ENCODE measurements around the gene MMS19.
"Not testable (repeated sequence)": the region's sequence is repeated elsewhere in the genome, so short reads cannot be mapped to it uniquely, and the experiment has no call there.

The MMS19 gene

DNA sequence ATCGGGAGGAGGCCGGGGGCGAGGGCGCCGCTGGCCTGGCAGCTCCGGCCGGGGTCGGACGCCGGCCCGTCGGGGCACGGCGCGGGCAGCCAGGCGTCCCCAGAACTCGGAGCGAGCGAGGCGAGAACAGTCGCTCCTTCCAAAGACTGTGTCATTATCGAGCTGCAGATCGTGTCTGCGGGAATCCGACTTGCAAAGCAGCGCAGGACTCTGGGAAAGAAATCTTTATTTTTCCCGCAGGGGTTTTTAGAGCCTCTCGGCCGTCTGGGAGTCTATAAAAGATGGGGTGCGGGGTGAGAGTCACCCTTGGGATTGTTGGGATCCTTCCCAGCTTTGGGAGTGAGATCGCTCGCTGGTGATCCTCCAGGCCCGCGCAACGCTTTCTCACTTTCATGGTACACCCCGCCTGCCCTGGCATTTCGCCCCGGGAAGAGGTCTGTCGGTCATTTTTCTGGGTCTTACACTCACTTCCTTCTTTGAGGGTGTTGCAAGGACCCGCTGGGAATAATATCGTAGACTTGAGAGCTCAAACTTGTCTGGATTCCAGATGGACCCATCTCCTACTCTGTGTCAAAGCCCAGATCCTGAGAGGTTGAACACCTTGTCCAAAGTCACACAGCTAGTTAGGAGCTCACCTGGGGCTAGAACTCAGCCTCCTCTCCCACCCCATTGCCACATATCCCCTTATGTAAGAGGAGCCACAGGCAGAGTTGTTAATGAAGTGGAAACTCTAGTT is 1.5 kb upstream of the MMS19 start:
- no peak for DNase-seq

GRCh38 chr10:97498841-97499560 is 779 bp upstream of the MMS19 start, which contains the start of gene UBTD1:
Gene UBTD1, plus strand, starts transcription at chr10:97498924. Its CDS starts 280 bp downstream, at chr10:97499204.
- peak; percentile 37 for DNase-seq

GRCh38 chr10:97497572-97498075 is 598 bp downstream of the MMS19 start:
- peak; percentile 74 for DNase-seq

DNA sequence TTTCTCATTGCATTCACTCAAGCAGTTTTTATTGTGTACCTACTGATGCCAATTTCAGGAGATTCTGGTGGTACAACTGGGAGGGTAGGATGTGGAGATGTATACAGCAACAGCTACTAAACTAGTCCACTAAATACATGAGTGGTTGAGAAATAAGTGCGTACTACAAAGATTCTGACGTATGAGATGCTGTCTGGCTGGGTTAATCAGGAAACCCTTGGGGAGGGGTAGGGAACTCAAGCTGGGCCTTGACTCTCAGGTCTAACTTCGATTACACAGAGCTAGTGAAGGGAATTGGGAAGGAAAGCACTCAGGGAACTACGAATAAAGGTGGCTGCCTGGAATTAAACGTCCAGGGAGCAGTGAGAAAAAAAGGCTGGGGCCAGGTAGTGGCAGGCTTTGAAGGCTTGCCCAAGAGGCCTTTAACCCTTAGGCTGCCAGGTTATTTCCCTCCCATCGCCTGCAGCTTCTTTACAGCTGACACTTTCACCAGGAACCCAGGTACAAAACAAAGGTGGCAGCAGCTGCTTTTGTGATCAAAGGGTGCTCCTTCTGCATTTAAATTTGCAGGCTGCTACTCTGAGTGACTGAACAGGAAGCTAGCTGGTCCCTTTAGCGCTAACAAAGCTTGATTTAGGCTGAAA is 3.2 kb downstream of the MMS19 start:
- DNase-seq: no peak

- no peak for DNase-seq
Observed at GRCh38 chr10:97494151-97494550, 4.1 kb downstream of the MMS19 start.

DNA sequence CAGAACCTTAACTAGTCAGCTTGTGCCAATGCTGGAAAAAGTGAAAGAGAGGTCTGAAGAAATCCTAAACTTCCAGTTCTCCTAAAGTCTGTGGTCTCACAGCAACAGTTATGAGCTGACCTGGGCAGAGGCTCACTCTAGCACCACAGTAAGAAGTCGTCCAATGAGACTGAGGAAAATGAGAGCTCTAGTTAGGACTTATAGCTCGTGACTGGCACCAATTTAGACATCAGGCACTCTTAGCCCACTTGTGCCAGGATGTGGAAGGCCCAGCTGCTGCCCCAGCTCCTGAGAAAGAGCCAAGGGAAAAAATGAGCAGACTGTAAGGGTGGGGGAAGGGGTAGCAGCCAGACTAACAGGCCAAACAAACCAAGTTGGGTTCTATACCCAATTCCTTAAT is 7.6 kb downstream of the MMS19 start:
- DNase-seq: no peak

DNA sequence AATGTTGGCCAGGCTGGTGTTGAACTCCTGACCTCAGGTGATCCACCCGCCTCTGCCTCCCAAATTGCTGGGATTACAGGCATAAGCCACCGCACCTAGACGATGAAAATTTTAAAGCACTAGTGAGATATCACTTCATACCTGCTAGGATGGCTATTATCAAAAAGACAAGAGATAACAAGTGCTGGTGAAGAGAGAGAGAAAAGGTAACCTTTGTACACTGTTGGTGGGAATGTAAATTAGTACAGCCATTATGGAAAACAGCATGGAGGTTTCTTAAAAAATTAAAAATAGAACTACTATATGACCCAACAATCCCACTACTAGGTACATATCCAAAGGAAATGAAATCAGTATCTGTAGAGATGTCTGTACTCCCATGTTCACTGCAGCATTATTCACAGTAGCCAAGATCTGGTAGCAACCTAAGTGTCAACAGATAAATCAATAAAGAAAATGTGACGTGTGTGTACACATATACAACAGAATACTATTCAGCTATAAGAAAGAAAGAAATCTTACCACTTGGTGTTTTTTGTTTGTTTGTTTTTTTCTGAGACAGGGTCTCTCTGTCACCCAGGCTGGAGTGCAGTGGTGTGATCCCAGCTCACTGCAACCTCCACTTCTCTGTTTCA is 12.5 kb downstream of the MMS19 start:
- DNase-seq: no peak

DNA sequence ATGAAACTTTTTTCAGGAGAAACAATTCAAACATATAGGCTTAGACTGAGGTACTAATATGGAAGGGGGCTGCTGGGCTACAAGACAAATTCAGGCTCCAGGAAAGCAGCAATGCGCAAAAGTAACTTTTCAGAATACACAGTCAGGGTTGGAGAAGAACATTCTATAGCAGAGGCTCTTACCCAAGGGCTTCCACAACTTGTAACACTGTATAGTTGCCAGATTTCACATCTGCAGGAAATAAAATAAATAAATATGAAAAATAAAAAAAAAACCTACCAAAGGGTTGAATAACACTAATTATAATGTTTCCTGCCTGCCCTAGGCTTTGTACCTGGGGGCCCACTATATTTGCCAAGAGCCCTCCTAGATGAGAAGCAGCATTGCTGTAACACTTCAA is 14.3 kb downstream of the MMS19 start:
- no peak for DNase-seq

DNA sequence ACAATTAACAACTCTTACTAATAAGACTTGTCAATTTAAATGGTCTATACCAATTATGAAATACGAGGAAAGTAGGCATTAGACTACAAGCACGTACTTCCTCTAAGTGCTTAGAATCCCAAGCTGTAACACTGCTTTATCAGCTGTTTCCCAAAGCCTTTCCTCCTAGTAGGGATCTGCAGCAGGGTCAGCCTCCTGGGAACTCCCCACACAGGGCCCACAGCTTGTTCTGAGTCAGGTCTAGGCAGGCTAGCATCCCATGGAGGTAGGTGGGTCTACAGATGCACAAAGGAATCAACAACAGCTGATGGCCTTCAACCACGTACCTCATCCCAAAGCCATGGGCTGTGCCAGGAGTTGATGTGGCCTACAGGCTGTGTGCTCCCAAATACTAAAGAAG is 14.7 kb downstream of the MMS19 start:
- DNase-seq: no peak

- no peak for DNase-seq
Observed at GRCh38 chr10:97482381-97482780, 15.8 kb downstream of the MMS19 start.

- DNase-seq: no peak
Observed at GRCh38 chr10:97481071-97481470, 17.2 kb downstream of the MMS19 start.

GRCh38 chr10:97479939-97480338 is 18.3 kb downstream of the MMS19 start:
- no peak for DNase-seq

- not testable (repeated sequence) for DNase-seq
Observed at GRCh38 chr10:97479410-97479809, 18.8 kb downstream of the MMS19 start.

DNA sequence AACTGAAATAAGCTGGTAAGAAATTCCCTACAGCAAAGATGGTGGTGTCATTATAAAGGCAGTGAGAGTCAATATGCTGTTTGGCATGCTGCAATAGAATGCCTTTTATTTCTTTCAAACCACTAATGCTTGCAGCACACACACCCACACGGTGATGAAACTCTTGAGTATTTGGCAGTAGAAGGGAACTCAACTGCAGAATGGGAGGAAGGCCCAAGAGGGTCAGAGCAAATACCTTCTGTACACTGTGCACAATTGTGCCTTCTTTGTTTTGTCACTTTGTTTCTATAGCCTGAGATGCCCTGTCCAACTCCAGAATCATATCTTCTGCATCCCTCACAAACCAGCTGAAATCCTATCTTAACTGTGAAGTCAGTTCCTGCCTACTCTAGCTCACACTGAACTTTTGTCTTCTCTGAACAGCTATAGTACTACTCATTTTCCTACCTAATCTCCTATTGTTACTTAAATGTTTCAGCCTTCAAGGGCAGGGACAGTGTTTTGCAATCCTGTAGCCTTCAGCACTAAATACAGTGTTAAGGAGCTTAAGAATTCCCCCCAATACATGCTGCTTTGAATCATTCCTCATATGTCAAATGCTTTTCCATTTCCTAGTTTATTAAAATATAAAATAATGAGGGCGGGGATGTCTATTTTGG is 22.2 kb downstream of the MMS19 start:
- DNase-seq: no peak

DNA sequence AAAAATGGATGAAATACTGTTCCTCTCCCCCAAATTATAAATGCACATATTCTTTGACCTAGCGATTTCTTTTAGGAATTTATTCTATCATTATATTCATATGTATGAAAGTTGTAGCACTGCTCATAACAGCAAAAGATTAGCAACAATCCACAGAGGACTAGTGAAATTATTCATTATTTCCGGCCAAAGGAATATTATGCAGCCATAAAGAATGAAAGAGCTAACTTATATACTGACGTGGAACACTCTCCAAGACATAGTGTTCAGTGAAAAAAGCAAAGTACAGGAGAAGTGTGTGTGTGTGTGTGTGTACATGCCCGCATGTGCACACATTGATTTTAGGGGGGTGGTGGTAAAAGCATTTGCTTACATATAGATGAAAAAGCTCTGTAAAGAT is 23.3 kb downstream of the MMS19 start:
- no peak for DNase-seq

- DNase-seq: not testable (repeated sequence)
Observed at GRCh38 chr10:97468781-97469180, 29.4 kb downstream of the MMS19 start.

DNA sequence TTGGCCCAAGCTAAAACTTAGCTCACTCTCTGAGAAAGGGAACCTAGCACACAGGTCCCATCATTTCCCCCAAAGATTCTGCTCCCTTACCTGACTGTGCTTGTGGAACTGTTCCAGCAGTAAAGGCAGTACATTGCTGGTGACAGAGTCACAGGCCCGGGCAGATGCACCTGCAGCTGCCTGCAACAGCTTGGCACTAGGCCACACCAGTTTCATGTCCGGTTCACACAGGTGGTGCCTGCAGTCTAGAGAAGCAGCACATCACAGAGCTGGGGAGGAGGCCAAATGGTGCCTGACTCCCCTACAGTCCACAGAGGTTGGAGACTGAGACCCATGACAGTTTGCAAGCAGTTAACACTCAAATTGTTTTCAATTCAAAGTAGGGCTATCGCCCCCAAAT is 30.1 kb downstream of the MMS19 start:
- DNase-seq: no peak

GRCh38 chr10:97466755-97467154 is 31.5 kb downstream of the MMS19 start:
- DNase-seq: no peak

GRCh38 chr10:97465982-97466381 is 32.2 kb downstream of the MMS19 start:
- no peak for DNase-seq

DNA sequence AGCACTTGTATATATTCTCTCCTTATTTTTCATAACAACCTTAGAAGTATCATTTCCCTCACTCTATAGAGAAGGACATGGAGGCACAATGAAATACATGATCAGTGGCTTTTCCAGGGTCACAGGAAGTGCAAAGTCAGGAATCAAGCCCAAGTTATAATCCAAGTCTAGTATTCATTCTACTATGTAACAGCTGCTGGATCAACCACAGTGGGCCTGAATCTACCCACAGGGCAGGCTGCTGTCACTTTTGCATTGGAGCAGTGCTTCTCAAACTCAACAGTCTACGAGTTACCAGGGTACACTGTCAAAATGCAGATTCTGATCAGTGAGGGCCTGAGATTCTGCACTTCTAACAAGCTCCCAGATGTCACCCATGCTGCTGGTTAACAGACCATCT is 34.0 kb downstream of the MMS19 start:
- DNase-seq: no peak

DNA sequence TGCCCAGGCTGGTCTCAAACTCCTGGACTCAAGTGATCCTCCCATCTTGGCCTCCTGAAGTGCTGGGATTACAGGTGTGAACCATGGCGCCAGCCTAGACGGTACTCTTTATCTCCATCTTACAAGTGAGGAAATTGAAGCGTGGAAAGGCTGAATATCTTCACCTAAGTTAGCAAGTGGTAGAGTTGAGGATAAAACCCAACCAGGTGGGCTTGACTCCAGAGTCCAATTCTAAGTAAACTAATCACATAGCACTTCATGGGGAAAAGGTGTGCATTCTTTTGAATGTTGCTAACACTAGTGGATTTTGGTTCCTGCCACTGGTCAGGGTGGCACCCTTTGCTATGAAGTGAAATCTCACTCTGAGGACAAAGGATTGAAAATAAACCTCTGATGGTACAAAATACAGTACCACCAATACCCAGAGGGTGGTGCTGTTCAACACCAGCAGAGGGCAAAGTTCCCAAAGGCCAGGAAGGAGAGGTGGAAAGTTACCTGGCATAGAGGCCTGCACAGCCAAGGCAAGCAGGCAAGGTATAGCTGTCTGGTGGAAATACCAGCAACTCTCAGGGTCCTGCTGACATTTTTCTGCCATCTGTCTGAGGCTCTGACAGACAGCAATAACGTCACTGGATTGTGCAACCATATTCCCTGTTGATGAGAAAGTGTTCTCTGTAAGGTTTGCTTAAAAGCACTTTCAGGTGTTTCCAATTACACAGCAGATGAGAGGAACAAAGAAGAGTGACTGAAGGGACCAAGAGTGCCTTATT is 34.7 kb downstream of the MMS19 start:
- peak; percentile 10 for DNase-seq

- no peak for DNase-seq
Observed at GRCh38 chr10:97462309-97462708, 35.9 kb downstream of the MMS19 start.

All from stimulated activated naive CD4-positive, alpha-beta T cell treated with Interleukin-2 at 50 U/mL for 16 hours (primary cell).